HG03432 (cell line): Measurements from ENCODE around the gene TSPAN4.

Source experiments
- ATAC-seq: cut with Tn5 transposase; IDR thresholded peaks from one replicate; pipeline ENCODE4 v1.9.1; 2021; ENCODE audit warnings: mild to moderate bottlenecking, moderate library complexity; ENCODE audit not compliant: unreplicated experiment

TSPAN4 gene

GRCh38 chr11:842370-843002 lies at the start of gene TSPAN4, which contains the start of gene POLR2L:
TSPAN4 (plus strand) TSS chr11:842852; CDS start chr11:850305, 7,453 bp downstream.
POLR2L (minus strand) TSS chr11:842529; CDS start chr11:842508, 21 bp downstream.
- peak; percentile 71 for ATAC-seq

GRCh38 chr11:792873-793272 lies 49.8 kb upstream of the TSPAN4 start:
- ATAC-seq: no peak

- ATAC-seq: no peak
These were observed 49.1 kb upstream of the TSPAN4 start for GRCh38 chr11:793556-793955.

- no peak for ATAC-seq
These were observed 48.5 kb upstream of the TSPAN4 start for GRCh38 chr11:794013-794765.

- no peak for ATAC-seq
These were observed 47.7 kb upstream of the TSPAN4 start for GRCh38 chr11:794766-795633.

- no peak for ATAC-seq
These were observed 46.8 kb upstream of the TSPAN4 start for GRCh38 chr11:795634-796564.

- no peak for ATAC-seq
These were observed 45.9 kb upstream of the TSPAN4 start for GRCh38 chr11:796565-797295.

- peak; percentile 45 for ATAC-seq
These were observed 45.2 kb upstream of the TSPAN4 start for GRCh38 chr11:797296-798092.

GRCh38 chr11:798093-798713 lies 44.4 kb upstream of the TSPAN4 start, which contains the start of gene SLC25A22:
SLC25A22 (minus strand) TSS chr11:798281; CDS start chr11:795006, 3,275 bp downstream.
- peak; percentile 63 for ATAC-seq

- no peak for ATAC-seq
These were observed 42.9 kb upstream of the TSPAN4 start for GRCh38 chr11:799641-800316.

- no peak for ATAC-seq
These were observed 42.2 kb upstream of the TSPAN4 start for GRCh38 chr11:800473-800872.

GRCh38 chr11:801097-801780 lies 41.4 kb upstream of the TSPAN4 start:
- no peak for ATAC-seq

GRCh38 chr11:802018-802617 lies 40.5 kb upstream of the TSPAN4 start:
- ATAC-seq: no peak

GRCh38 chr11:802693-803466 lies 39.8 kb upstream of the TSPAN4 start:
- ATAC-seq: no peak

GRCh38 chr11:803467-803742 lies 39.2 kb upstream of the TSPAN4 start:
- ATAC-seq: no peak
